ENCODE data around the gene RELA. TPM values are rescaled to one million over a fixed set of nuclear protein-coding genes. Genes with fewer than 3 reads are reported as not detected.

The RELA gene
- total and polyA plus RNA-seq, 2 of the 13 experiments (the other 11 are each of a cell fraction or from before 2014, with no cell fraction given), result 21.4 to 40.5 TPM

GRCh38 chr11:65616575-65617001 lies 46.1 kb downstream of the RELA start (continued):
- no peak for TF ChIP-seq ZNF646 (CRISPR knock-in tag; IDR thresholded peaks at IDR 0.05)
- no peak for TF ChIP-seq FOXP1 (IDR thresholded peaks at IDR 0.05)
- peak; percentile 39; the same call in 1 of the 2 replicates for TF ChIP-seq FOXP1 (CRISPR knock-in tag; IDR thresholded peaks at IDR 0.05)
- no peak for TF ChIP-seq TBP (CRISPR knock-in tag; IDR thresholded peaks at IDR 0.05)
- TF ChIP-seq TFDP1 (CRISPR knock-in tag; IDR thresholded peaks at IDR 0.05; ENCODE audit: borderline replicate concordance), result no peak
- TF ChIP-seq CC2D1A (CRISPR knock-in tag; IDR thresholded peaks at IDR 0.05), result no peak
- no peak for TF ChIP-seq ZSCAN30 (CRISPR knock-in tag; IDR thresholded peaks at IDR 0.05)
- peak; percentile 26; the same call in 1 of the 2 replicates for TF ChIP-seq HOXA3 (CRISPR knock-in tag; IDR thresholded peaks at IDR 0.05)
- no peak for TF ChIP-seq RNF2 (conservative IDR thresholded peaks at IDR 0.05; ENCODE audit: low read depth)
- no peak for TF ChIP-seq ZNF788 (CRISPR knock-in tag; IDR thresholded peaks at IDR 0.05; ENCODE audit: borderline replicate concordance)
- TF ChIP-seq ZNF558 (CRISPR knock-in tag; IDR thresholded peaks at IDR 0.05; ENCODE audit: borderline replicate concordance), result no peak
- TF ChIP-seq PHB2 (IDR thresholded peaks at IDR 0.05; ENCODE audit: partially characterized antibody), result no peak
- no peak for TF ChIP-seq RFX1 (IDR thresholded peaks at IDR 0.05)
- TF ChIP-seq UBTF (CRISPR knock-in tag; IDR thresholded peaks at IDR 0.05), result no peak
- no peak for TF ChIP-seq ZNF670 (CRISPR knock-in tag; IDR thresholded peaks at IDR 0.05; ENCODE audit: borderline replicate concordance)
- TF ChIP-seq ZNF563 (CRISPR knock-in tag; IDR thresholded peaks at IDR 0.05), result peak; percentile 61; the same call in 1 of the 2 replicates
- TF ChIP-seq BCL3 (CRISPR knock-in tag; IDR thresholded peaks at IDR 0.05), result no peak
- TF ChIP-seq MXD3 (CRISPR knock-in tag; IDR thresholded peaks at IDR 0.05), result no peak
- TF ChIP-seq RAD21 (CRISPR knock-in tag; IDR thresholded peaks at IDR 0.05), result no peak
- TF ChIP-seq NFYB (CRISPR knock-in tag; IDR thresholded peaks at IDR 0.05), result no peak
- no peak for TF ChIP-seq ZSCAN31 (CRISPR knock-in tag; IDR thresholded peaks at IDR 0.05; ENCODE audit: low read depth)

Data from HepG2 (cell line).